ENCODE results near the gene PHF19.

Gene PHF19

GRCh38 chr9:120876842-120877240 is at the start of gene PHF19:
Gene PHF19, minus strand, starts transcription at chr9:120877188. Its CDS starts 2,447 bp downstream, at chr9:120874741.
- DNase-seq, result no peak

GRCh38 chr9:120926397-120926928 is 49.5 kb upstream of the PHF19 start, which contains the start of gene TRAF1:
Gene TRAF1, minus strand, starts transcription at chr9:120926796. Its CDS starts 721 bp downstream, at chr9:120926075.
- DNase-seq, result no peak

GRCh38 chr9:120925535-120926396 is 48.8 kb upstream of the PHF19 start:
- peak; percentile 75 for DNase-seq

GRCh38 chr9:120924698-120925534 is 47.9 kb upstream of the PHF19 start:
- DNase-seq, result no peak

GRCh38 chr9:120923620-120924328 is 46.8 kb upstream of the PHF19 start:
- DNase-seq, result no peak

GRCh38 chr9:120922404-120923195 is 45.6 kb upstream of the PHF19 start:
- no peak for DNase-seq

GRCh38 chr9:120921661-120922181 is 44.7 kb upstream of the PHF19 start:
- DNase-seq, result no peak

- DNase-seq, result no peak
Measured at GRCh38 chr9:120920806-120921178, 43.8 kb upstream of the PHF19 start.

GRCh38 chr9:120919843-120920805 is 43.1 kb upstream of the PHF19 start:
- no peak for DNase-seq

- no peak for DNase-seq
Measured at GRCh38 chr9:120918931-120919842, 42.2 kb upstream of the PHF19 start.

- no peak for DNase-seq
Measured at GRCh38 chr9:120917929-120918762, 41.2 kb upstream of the PHF19 start.

- DNase-seq, result no peak
Measured at GRCh38 chr9:120916991-120917880, 40.2 kb upstream of the PHF19 start.

GRCh38 chr9:120916588-120916987 is 39.6 kb upstream of the PHF19 start:
- no peak for DNase-seq

- DNase-seq, result peak; percentile 54
Measured at GRCh38 chr9:120915854-120916470, 39.0 kb upstream of the PHF19 start.

- no peak for DNase-seq
Measured at GRCh38 chr9:120914953-120915352, 38.0 kb upstream of the PHF19 start.

- DNase-seq, result no peak
Measured at GRCh38 chr9:120914396-120914795, 37.4 kb upstream of the PHF19 start.

Data from activated CD4-positive, alpha-beta T cell treated with anti-CD3 and anti-CD28 coated beads, Interleukin-2, amount 50 U/mL, for 1 hour (primary cell).